Right cardiac atrium (tissue), 5 donors: ENCODE measurements around the gene SLC25A33. TPM values are rescaled to one million over a fixed set of nuclear protein-coding genes. Genes with fewer than 3 reads are reported as not detected.
A peak's percentile ranks its signal among the peaks of the same experiment; 100 is the strongest.

Source experiments
- ATAC-seq, 2 donors: fragments of 200-7000 bp; cut with Tn5 transposase; one replicate each; pipeline versions ENCODE4 v1.8.0 to v1.9.1; 2020; ENCODE audit warnings: moderate library complexity in 2 of 2, mild to moderate bottlenecking in 1 of 2
- DNase-seq, 3 donors: peaks; one replicate each; pipeline ENCODE4 v3.0.0-alpha.2; 2020
- H3K27ac ChIP-seq: one replicate; pipeline ENCODE4 v1.5.1; 2013; ENCODE audit warnings: mild to moderate bottlenecking, low read length, control low read depth, moderate library complexity
- H3K27me3 ChIP-seq: one replicate; pipeline ENCODE4 v1.6.1; 2013; ENCODE audit not compliant: control insufficient read depth, insufficient read depth
- H3K4me1 ChIP-seq: one replicate; pipeline ENCODE4 v1.6.1; 2013; ENCODE audit warnings: low read length; ENCODE audit not compliant: control insufficient read depth, insufficient read depth
- H3K4me3 ChIP-seq: one replicate; pipeline ENCODE4 v1.5.1; 2013; ENCODE audit warnings: low read length, control low read depth
- H3K9me3 ChIP-seq: one replicate; pipeline ENCODE4 v1.6.1; 2013; ENCODE audit warnings: low read length; ENCODE audit not compliant: control insufficient read depth
- WGBS: extraction: QIAGEN DNeasy Blood & Tissue Kit; methylation state at CpG from one replicate; pipeline ENCODE4 v1.1.7; 2013; 5-methylcytosine and 5-hydroxymethylcytosine counted together
- intact Hi-C, 4 donors: fragments of 100-400 bp; cut with DNase I; formaldehyde crosslinking; loops; one replicate each; pipeline versions ENCODE4 v1.11.0 to v1.14.0; 2022 to 2023
- polyA plus RNA-seq: library from polyadenylated mRNA; stranded (reverse); fragments of 200-250 nt; gene quantifications from one replicate; pipeline ENCODE4 v1.2.3, GENCODE V29; 2013
- total RNA-seq, 4 donors: library from RNA; stranded (reverse); fragmentation: NEBNext Ultra II Directional; extraction: Animal tissue kit (Norgen Biotek cat#: 25700); gene quantifications; one replicate each; pipeline ENCODE4 v1.2.1, GENCODE V29; 2021
- donor health status: healthy with polysubstance abuse.
- donor health status: DM: no; HTN: yes; CAD: no.
- donor health status: DM: no; HTN: no; CAD: no.
- donor health status: DM: no; HTN: yes; CAD: no; lungs with severe emphysema.
- donor health status: DM: yes; HTN: yes; CAD: no.

The SLC25A33 gene
- total and polyA plus RNA-seq, 5 donors: 7.0 to 12.9 (median 8.4) TPM

DNA sequence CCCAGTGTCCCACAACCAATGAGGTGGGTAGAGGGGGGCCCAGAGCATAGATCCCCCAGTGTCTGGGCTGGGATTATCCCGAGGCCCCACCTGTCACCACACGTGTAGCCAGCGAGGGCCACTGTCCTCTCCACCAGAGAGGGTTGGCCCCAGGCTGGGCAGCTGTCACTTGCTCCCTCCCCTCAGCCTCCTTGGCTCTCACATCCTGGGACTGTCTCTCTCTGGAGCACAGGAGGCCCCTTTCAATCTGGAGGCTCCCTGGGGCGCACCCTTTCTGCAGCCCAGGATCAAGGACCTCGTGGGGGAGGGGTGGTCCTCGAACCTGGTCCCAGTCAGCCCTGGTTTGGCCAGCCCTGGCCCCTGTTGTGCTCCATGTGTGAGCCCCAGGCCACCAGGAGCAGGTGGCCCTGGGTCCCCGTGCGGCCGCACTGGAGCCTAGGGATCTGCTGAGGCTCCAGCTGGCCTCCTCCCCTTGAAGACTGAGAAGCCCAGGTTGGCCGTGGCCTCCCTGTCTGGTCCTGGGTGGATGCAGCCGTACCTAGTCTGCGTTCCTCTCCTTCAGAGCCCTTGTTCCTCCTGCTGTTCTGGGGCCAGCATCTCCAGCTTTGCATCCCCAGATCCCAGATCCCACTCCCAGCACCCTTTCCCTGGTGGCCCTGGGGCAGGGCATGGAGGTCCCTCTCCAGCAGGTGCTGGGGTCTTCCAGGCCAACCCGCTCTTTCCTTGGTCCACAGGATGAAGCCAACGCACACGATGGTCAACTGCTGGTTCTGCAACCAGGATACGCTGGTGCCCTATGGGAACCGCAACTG is 56.1 kb downstream of the SLC25A33 start:
- no peak overlapping the region for H3K27ac ChIP-seq
- ATAC-seq: no peak
- no peak overlapping the region for H3K4me3 ChIP-seq
- DNase-seq: peak in 2 of 3 donors; percentile 27 to 48
- H3K27me3 ChIP-seq: no peaks in the 10 kb centered on the region
- H3K9me3 ChIP-seq: no peaks in the 10 kb centered on the region
- H3K4me1 ChIP-seq: peaks cover 26% of the 10 kb centered on the region
- intact Hi-C loops: no loop called here
- 84% methylated on average over 17 of the region's 17 CpGs for WGBS

DNA sequence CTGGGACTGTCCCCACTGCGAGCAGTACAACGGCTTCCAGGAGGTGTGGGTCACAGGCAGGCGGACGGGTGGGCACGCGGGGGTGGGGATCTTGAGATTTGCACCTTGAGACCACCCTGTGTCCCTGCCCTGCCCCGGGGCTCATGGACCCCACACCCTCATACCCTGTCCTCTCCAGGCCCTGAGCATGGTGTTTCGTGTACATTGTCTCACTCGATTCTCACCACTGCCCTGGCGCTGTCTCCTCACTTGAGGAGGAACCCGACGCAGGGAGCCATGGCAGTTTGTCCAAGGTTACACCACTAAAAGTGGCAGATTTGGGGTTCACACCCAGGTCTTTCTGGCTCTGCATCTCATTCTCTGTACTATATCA is 56.7 kb downstream of the SLC25A33 start:
- DNase-seq: peak in 1 of 3 donors; percentile 60
- Histone ChIP-seq H3K27ac (no peak overlapping the region), H3K9me3 (no peaks in the 10 kb centered on the region), H3K4me1 (peaks cover 22% of the 10 kb centered on the region), H3K4me3 (no peak overlapping the region), H3K27me3 (no peaks in the 10 kb centered on the region)
- no peak for ATAC-seq
- WGBS: 86% methylated on average over 12 of the region's 12 CpGs
- intact Hi-C loops: no loop called here

DNA sequence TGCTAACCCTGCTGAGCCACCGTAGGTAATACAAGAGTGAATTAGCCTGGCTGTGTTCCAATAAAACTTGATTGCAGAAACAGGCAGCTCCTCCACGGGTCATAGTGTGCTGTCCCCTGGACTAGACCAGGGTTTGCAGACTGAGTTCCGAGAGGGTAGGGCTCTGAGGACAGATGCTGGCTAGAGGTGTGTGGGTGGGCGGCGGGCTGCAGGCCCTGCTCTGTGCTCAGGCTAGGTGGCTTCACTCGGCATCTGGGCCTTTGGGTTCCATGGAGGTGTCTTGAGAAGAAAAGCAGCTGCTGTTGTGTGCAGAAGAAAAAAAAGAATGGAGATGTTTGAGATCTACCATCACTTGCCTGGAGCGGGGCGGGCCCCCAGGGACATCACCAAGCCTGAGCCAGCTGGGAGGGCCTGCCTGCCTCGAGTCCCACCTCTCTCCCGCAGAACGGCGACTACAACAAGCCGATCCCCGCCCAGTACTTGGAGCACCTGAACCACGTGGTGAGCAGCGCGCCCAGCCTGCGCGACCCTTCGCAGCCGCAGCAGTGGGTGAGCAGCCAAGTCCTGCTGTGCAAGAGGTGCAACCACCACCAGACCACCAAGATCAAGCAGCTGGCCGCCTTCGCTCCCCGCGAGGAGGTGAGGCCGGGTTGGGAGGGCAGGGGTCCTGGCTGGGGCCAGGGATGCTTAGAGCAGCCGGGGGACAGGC is 57.3 kb downstream of the SLC25A33 start:
- intact Hi-C loops: no loop called here
- Histone ChIP-seq H3K4me1 (peaks cover 18% of the 10 kb centered on the region), H3K27me3 (no peaks in the 10 kb centered on the region), H3K9me3 (no peaks in the 10 kb centered on the region), H3K27ac (no peak overlapping the region), H3K4me3 (no peak overlapping the region)
- 70% methylated on average over 27 of the region's 27 CpGs for WGBS
- peak; percentile 13 to 62 (median 55) for DNase-seq
- ATAC-seq: no peak

DNA sequence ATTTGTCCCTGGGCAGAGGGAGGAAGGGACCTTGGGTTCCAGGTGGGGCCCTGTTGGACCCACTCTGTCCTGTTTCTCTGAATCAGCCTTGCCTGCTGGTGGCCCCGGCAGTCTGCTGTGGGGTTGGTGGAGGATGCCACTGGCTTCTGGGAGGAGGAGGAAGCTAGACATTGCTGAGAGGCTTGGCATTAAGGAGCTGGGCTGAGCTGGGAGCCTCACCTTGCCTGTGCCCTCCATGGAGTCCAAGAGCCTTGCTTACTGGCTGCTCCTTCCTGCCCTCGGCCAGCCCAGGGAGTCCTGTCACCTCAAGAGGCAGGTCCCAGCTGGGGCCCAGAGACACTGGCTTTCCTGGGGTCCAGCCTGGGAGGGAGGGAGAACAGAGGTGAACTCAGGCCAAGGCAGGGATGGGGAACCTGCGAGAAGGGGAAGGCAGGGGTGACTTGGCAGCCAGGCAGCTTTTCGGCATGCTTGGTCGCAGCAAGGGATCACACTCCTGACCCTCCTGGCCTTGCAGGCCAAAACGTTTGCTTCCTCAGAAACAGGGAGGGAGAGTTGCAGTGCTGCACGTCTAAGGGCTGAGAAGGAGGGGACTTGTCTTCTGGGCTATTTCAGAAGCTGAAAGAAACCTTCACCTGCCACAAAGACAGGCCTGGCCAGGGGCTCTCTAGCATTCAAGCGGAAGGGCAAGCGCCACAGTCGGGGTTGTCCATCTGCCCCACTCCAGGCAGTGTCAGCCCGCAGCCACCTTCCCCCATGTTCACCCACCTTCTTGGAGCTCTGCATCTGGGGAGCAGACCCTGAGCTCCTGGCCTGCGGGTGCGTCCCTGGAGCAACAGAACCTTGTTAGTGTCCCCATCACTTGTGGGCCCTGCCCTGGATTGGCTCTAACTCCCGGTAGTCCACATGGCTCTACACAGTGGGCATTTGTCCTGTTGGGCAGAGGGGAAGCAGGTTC is 58.4 kb downstream of the SLC25A33 start:
- peak in 1 of 3 donors; percentile 43 for DNase-seq
- ATAC-seq: no peak
- H3K4me1 ChIP-seq: peaks cover 12% of the 10 kb centered on the region
- no peak overlapping the region for H3K27ac ChIP-seq
- no peaks in the 10 kb centered on the region for H3K27me3 ChIP-seq
- 80% methylated on average over 14 of the region's 14 CpGs for WGBS
- H3K4me3 ChIP-seq: no peak overlapping the region
- intact Hi-C loops: no loop called here
- H3K9me3 ChIP-seq: no peaks in the 10 kb centered on the region

- no peak overlapping the region for H3K27ac ChIP-seq
- no peak for ATAC-seq
- WGBS: 92% methylated on average over 18 of the region's 18 CpGs
- H3K4me3 ChIP-seq: no peak overlapping the region
- peaks cover 6% of the 10 kb centered on the region for H3K4me1 ChIP-seq
- no peaks in the 10 kb centered on the region for H3K9me3 ChIP-seq
- H3K27me3 ChIP-seq: no peaks in the 10 kb centered on the region
- intact Hi-C loops: no loop called here
- DNase-seq: peak; percentile 13 to 61 (median 55)
These were observed 59.0 kb downstream of the SLC25A33 start for GRCh38 chr1:9598316-9598700.

GRCh38 chr1:9599741-9600140 is 60.5 kb downstream of the SLC25A33 start:
- H3K4me1 ChIP-seq: peaks cover 3% of the 10 kb centered on the region
- DNase-seq: peak in 1 of 3 donors; percentile 18
- H3K9me3 ChIP-seq: no peaks in the 10 kb centered on the region
- WGBS: 96% methylated on average over 10 of the region's 10 CpGs
- intact Hi-C loops: no loop called here
- no peaks in the 10 kb centered on the region for H3K27me3 ChIP-seq
- no peak overlapping the region for H3K4me3 ChIP-seq
- no peak for ATAC-seq
- H3K27ac ChIP-seq: no peak overlapping the region

- Histone ChIP-seq H3K27ac (no peak overlapping the region), H3K4me1 (peaks cover 3% of the 10 kb centered on the region), H3K9me3 (no peaks in the 10 kb centered on the region), H3K27me3 (no peaks in the 10 kb centered on the region), H3K4me3 (no peak overlapping the region)
- intact Hi-C loops: no loop called here
- peak in 1 of 3 donors; percentile 42 for DNase-seq
- ATAC-seq: no peak
- 94% methylated on average over 39 of the region's 39 CpGs for WGBS
These were observed 61.9 kb downstream of the SLC25A33 start for GRCh38 chr1:9600861-9601834.

DNA sequence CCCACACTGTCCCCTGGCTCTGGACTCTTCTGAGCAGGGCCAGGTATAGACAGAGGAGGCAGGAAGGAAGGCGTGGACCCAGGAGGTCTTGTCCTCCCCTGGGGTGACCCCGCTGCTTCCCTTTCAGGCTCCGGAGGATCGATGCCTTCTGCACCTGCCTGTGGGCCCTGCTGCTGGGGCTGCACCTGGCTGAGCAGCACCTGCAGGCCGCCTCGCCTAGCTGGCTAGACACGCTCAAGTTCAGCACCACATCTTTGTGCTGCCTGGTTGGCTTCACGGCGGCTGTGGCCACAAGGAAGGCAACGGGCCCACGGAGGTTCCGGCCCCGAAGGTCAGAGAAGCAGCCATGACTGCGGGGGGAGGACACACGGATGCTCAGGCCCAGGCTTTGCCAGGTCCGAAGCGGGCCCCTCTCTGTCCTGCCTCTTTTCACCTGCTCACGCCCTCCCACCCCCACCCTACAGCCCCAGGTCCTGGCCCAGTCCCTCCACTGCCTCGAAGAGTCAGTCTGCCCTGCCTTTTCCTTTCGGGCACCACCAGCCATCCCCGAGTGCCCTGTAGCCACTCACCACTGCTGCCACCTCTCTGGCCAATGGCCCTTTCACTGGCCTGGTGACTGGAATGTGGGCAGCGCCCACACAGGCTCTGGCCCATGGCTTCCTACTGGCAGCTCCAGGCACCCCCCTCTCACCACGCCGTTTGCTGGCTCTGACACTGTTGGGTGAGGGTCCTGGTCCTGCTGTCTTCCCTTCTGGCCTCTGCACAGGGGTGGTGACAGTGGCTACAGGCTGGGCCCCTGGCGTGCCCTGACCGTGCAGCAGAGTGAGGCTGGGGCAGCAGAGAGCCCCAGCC is 62.9 kb downstream of the SLC25A33 start:
- 95% methylated on average over 26 of the region's 26 CpGs for WGBS
- no peak overlapping the region for H3K4me3 ChIP-seq
- intact Hi-C loops: no loop called here
- H3K27me3 ChIP-seq: no peaks in the 10 kb centered on the region
- H3K4me1 ChIP-seq: no peaks in the 10 kb centered on the region
- H3K9me3 ChIP-seq: no peaks in the 10 kb centered on the region
- no peak overlapping the region for H3K27ac ChIP-seq
- DNase-seq (peak in 1 of 3 donors; percentile 43), ATAC-seq (no peak)

DNA sequence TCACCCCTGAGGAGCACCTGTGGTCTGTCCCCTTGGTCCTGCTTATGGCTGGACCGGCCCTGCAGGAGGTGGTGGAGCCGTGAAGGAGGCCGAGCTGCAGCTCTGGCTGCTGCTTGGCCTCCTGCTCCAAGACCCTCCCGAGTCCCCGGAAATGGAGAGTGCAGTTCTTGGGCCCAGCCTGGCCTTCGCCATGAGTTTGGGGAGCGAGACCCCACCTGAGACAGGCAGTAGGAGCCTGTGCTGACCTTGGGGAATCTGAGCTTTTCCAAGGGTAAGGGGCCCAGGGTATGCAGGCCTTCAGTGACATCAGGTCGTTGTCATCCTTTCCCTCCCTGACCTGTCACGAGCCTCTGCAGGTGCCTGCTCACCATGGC is 63.5 kb downstream of the SLC25A33 start:
- intact Hi-C loops: no loop called here
- Histone ChIP-seq H3K27ac (no peak overlapping the region), H3K27me3 (no peaks in the 10 kb centered on the region), H3K9me3 (no peaks in the 10 kb centered on the region), H3K4me1 (no peaks in the 10 kb centered on the region), H3K4me3 (no peak overlapping the region)
- 95% methylated on average over 9 of the region's 9 CpGs for WGBS
- ATAC-seq (no peak), DNase-seq (no peak)
